Cardiac fibroblast (primary cell): Measurements from ENCODE around the gene IFRD1.
A peak's percentile ranks its signal among the peaks of the same experiment; 100 is the strongest.

Source experiments
- DNase-seq, 2 donors: peaks; one replicate each; pipeline versions ENCODE4 v3.0.0 to v3.0.0-alpha.2; 2010; ENCODE audit warnings: low read depth in 2 of 2
- H3K4me3 ChIP-seq, 2 donors: replicated peaks in 1 of 2; 1 replicate in 1 of 2; 2 replicates in 1 of 2; pipeline ENCODE4 v1.5.1; 2011; ENCODE audit warnings: low read depth in 2 of 2, low read length in 2 of 2, mild to moderate bottlenecking in 2 of 2, moderate library complexity in 1 of 2
- CTCF ChIP-seq: IDR thresholded peaks from one replicate; pipeline ENCODE4 v1.5.1; 2011; ENCODE audit warnings: low read depth, mild to moderate bottlenecking, low read length, inconsistent platforms

IFRD1 gene

GRCh38 chr7:112449902-112450806 lies at the start of gene IFRD1:
TSS of gene IFRD1 (plus strand) at chr7:112450460. CDS start at chr7:112450689, 229 bp downstream.
- TF ChIP-seq CTCF: no peak
- peak; percentile 99 for DNase-seq
- peak within 1 kb of the TSS; percentile 97 to 98 for H3K4me3 ChIP-seq

- no peak overlapping the region for H3K4me3 ChIP-seq
- no peak for TF ChIP-seq CTCF
- no peak for DNase-seq
Measured at GRCh38 chr7:112404321-112404720, 45.9 kb upstream of the IFRD1 start.

- TF ChIP-seq CTCF: no peak
- no peak overlapping the region for H3K4me3 ChIP-seq
- DNase-seq: no peak
Measured at GRCh38 chr7:112405286-112405685, 45.0 kb upstream of the IFRD1 start.

- no peak for DNase-seq
- no peak overlapping the region for H3K4me3 ChIP-seq
Measured at GRCh38 chr7:112407261-112407660, 43.0 kb upstream of the IFRD1 start.

GRCh38 chr7:112410092-112410491 lies 40.2 kb upstream of the IFRD1 start:
- DNase-seq: peak; percentile 42 to 70
- TF ChIP-seq CTCF: no peak
- H3K4me3 ChIP-seq: no peak overlapping the region

More at GRCh38 chr7:112407261-112407660, 43.0 kb upstream of the IFRD1 start:
- TF ChIP-seq CTCF: no peak

GRCh38 chr7:112411186-112411795 lies 39.0 kb upstream of the IFRD1 start:
- DNase-seq: peak; percentile 66 to 72
- TF ChIP-seq CTCF: peak; percentile 78

More at GRCh38 chr7:112411186-112411795, 39.0 kb upstream of the IFRD1 start:
- H3K4me3 ChIP-seq: no peak overlapping the region
